GM12878 (cell line): ENCODE data around the gene HMG20B. TPM values are rescaled to one million over a fixed set of nuclear protein-coding genes. Genes with fewer than 3 reads are reported as not detected.

Source experiments
- ATAC-seq: fragments of 200-7000 bp; cut with Tn5 transposase; 3 replicates; pipeline ENCODE4 v1.9.1; 2020; ENCODE audit warnings: mild to moderate bottlenecking, moderate library complexity
- BruUV-seq: library from RNA; stranded (reverse); fragments of 400-500 nt; replicated peaks from 2 replicates; lab custom pipeline; 2021; lab: Mats Ljungman, UMichigan
- CTCF ChIA-PET: fragments of 300-600 bp; sonication (Branson Sonifier 250); formaldehyde crosslinking; extraction: SDS; loops from one replicate; lab custom pipeline; 2021; ENCODE audit warnings: inconsistent platforms; lab: Yijun Ruan, JAX
- POLR2A ChIA-PET: fragments of 350-600 bp; formaldehyde crosslinking; extraction: SDS; loops from one replicate; lab custom pipeline; 2021; ENCODE audit warnings: inconsistent platforms; lab: Charles Lee
- RAD21 ChIA-PET: fragments of 300-600 bp; sonication (Branson Sonifier 250); formaldehyde crosslinking; loops from one replicate; lab custom pipeline; 2023; ENCODE audit warnings: antibody characterized with exemption; ENCODE audit not compliant: unreplicated experiment; lab: Charles Lee
- SMC1A ChIA-PET: fragments of 300-600 bp; sonication (Branson Sonifier 250); formaldehyde crosslinking; loops from one replicate; lab custom pipeline; 2023; ENCODE audit not compliant: unreplicated experiment, uncharacterized antibody; lab: Charles Lee
- DNase-seq: peaks from one replicate; pipeline ENCODE4 v3.0.0-alpha.2; 2011; ENCODE audit warnings: low read depth, low spot score
- FAIRE-seq: peaks from 3 replicates; lab custom pipeline; 2011; peaks lifted over from hg19 to GRCh38; lab: Jason Lieb, UNC
- H2AFZ ChIP-seq: 2 replicates; pipeline ENCODE4 v1.6.0; 2011; ENCODE audit warnings: low read depth, low read length, control low read depth; ENCODE audit not compliant: control insufficient read depth
- H3K27ac ChIP-seq: 2 replicates; pipeline ENCODE4 v1.5.1; 2011; ENCODE audit warnings: control low read depth; ENCODE audit not compliant: control insufficient read depth, insufficient read depth
- H3K27me3 ChIP-seq, 2 experiments: replicated peaks in 1 of 2; 2 replicates each; pipeline versions ENCODE4 v1.6.0 to v1.6.1; 2011; ENCODE audit warnings: low read length in 1 of 2; ENCODE audit not compliant: control insufficient read depth in 2 of 2, insufficient read depth in 2 of 2
- H3K36me3 ChIP-seq, 2 experiments: 2 replicates each; pipeline ENCODE4 v1.5.1; 2011; ENCODE audit warnings: low read length in 1 of 2; ENCODE audit not compliant: control insufficient read depth in 2 of 2, insufficient read depth in 2 of 2
- H3K4me1 ChIP-seq: 2 replicates; pipeline ENCODE4 v1.6.1; 2011; ENCODE audit warnings: mild to moderate bottlenecking, low read length, moderate library complexity, mixed read lengths; ENCODE audit not compliant: control insufficient read depth, insufficient read depth
- H3K4me2 ChIP-seq: 2 replicates; pipeline ENCODE4 v1.6.0; 2011; ENCODE audit warnings: control low read depth; ENCODE audit not compliant: control insufficient read depth, insufficient read depth
- H3K4me3 ChIP-seq: fragments of 200-600 bp; sonication (generic); 2 replicates; pipeline ENCODE4 v1.5.1; 2016
- H3K79me2 ChIP-seq: 2 replicates; pipeline ENCODE4 v1.6.0; 2011; ENCODE audit warnings: low read length; ENCODE audit not compliant: control insufficient read depth, insufficient read depth
- H3K9ac ChIP-seq: 2 replicates; pipeline ENCODE4 v1.8.0; 2011; ENCODE audit warnings: low read length, control low read depth, mixed read lengths; ENCODE audit not compliant: control insufficient read depth, insufficient read depth
- H3K9me3 ChIP-seq: replicated peaks from 3 replicates; pipeline ENCODE4 v1.5.1; 2011; ENCODE audit warnings: mild to moderate bottlenecking, low read length; ENCODE audit not compliant: control insufficient read depth, insufficient read depth
- H4K20me1 ChIP-seq: 2 replicates; pipeline ENCODE4 v1.6.0; 2011; ENCODE audit not compliant: control insufficient read depth, insufficient read depth
- CHD2 ChIP-seq: IDR thresholded peaks from 2 replicates; pipeline ENCODE4 v1.6.1; 2011; ENCODE audit warnings: low read depth, low read length, improper control_type of control experiment, borderline replicate concordance
- HSF1 ChIP-seq: fragments of 150-350 bp; IDR thresholded peaks from 2 replicates; pipeline ENCODE4 v1.6.1; 2014; ENCODE audit warnings: mild to moderate bottlenecking, low read depth, low read length
- IRF3 ChIP-seq: fragments of 450-650 bp; IDR thresholded peaks from 2 replicates; pipeline ENCODE4 v1.6.1; 2014; ENCODE audit warnings: mild to moderate bottlenecking
- MEF2A ChIP-seq: IDR thresholded peaks from 2 replicates; pipeline ENCODE4 v1.6.1; 2011; ENCODE audit warnings: low read depth, mild to moderate bottlenecking, low read length, moderate library complexity; ENCODE audit not compliant: insufficient read depth
- MYB ChIP-seq: fragments of 150-350 bp; IDR thresholded peaks from 2 replicates; pipeline ENCODE4 v1.6.1; 2014; ENCODE audit warnings: mild to moderate bottlenecking, low read depth, low read length, borderline replicate concordance
- NFXL1 ChIP-seq: fragments of 450-650 bp; IDR thresholded peaks from 2 replicates; pipeline ENCODE4 v1.6.1; 2017; ENCODE audit warnings: antibody characterized with exemption, mild to moderate bottlenecking, borderline replicate concordance
- NKRF ChIP-seq: fragments of 450-650 bp; conservative IDR thresholded peaks from 2 replicates; pipeline ENCODE4 v1.6.1; 2017; ENCODE audit warnings: mild to moderate bottlenecking, moderate library complexity
- RELB ChIP-seq: fragments of 450-650 bp; IDR thresholded peaks from 2 replicates; pipeline ENCODE4 v1.6.1; 2017; ENCODE audit warnings: low read depth, mild to moderate bottlenecking, moderate library complexity
- TCF12 ChIP-seq: IDR thresholded peaks from 2 replicates; pipeline ENCODE4 v1.6.1; 2011; ENCODE audit warnings: low read depth, mild to moderate bottlenecking, low read length
- ZNF622 ChIP-seq: fragments of 450-650 bp; IDR thresholded peaks from 2 replicates; pipeline ENCODE4 v1.6.1; 2017; ENCODE audit warnings: mild to moderate bottlenecking, inconsistent platforms
- WGBS: methylation state at CpG from one replicate; pipeline ENCODE4 v1.1.6; 2016; ENCODE audit warnings: low lambda C conversion rate; ENCODE audit not compliant: insufficient replicate concordance, insufficient coverage; ENCODE audit errors: missing lambda C conversion rate; 5-methylcytosine and 5-hydroxymethylcytosine counted together
- in situ Hi-C: fragments of 300-500 bp; cut with MboI; formaldehyde crosslinking; loops from 9 replicates; pipeline ENCODE4 v1.14.3; 2018; ENCODE audit warnings: mixed read lengths
- intact Hi-C: fragments of 100-400 bp; cut with micrococcal nuclease; formaldehyde crosslinking; loops from one replicate; pipeline ENCODE4 v1.14.2; 2022; ENCODE audit not compliant: unreplicated experiment
- polyA plus RNA-seq, 11 experiments: library from polyadenylated mRNA; depleted of rRNA in 4 of 11; unstranded in 6 of 11; stranded (reverse) in 5 of 11; fragments of >200 nt; fragmentation: Nextera tagmentation in 4 of 11; fragmentation: Illumina TruSeq in 1 of 11; extraction: Ambion mirVana in 4 of 11; extraction: Trizol in 1 of 11; gene quantifications; 1 replicate in 1 of 11; 2 replicates in 10 of 11; pipeline versions ENCODE4 v1.2.1 to v1.2.3, GENCODE V29; 2011 to 2016; ENCODE audit warnings: inconsistent platforms in 2 of 11, missing spikeins in 2 of 11, low read depth in 1 of 11
- total RNA-seq, 4 experiments: library from RNA; depleted of rRNA in 3 of 4; stranded (reverse); fragments of >200 nt in 3 of 4; fragmentation: Illumina TruSeq in 1 of 4; extraction: Trizol in 1 of 4; gene quantifications; 2 replicates each; pipeline versions ENCODE4 v1.2.1 to v1.2.3, GENCODE V29; 2013 to 2021

Gene HMG20B
- total and polyA plus RNA-seq, 10 of the 15 experiments (the other 5 are each of a cell fraction or from before 2014, with no cell fraction given), result 0.37 to 92.7 (median 47.0) TPM

- TF ChIP-seq IRF3, result no peak
- TF ChIP-seq CHD2, result no peak
- TF ChIP-seq TCF12, result no peak
- no peak for TF ChIP-seq ZNF622
- no peak for TF ChIP-seq HSF1
- no peak for TF ChIP-seq MYB
Measured at GRCh38 chr19:3612901-3613741, 40.4 kb downstream of the HMG20B start (continued).

- Histone ChIP-seq H3K4me1 (no peaks in the 10 kb centered on the region), H3K27ac (no peak overlapping the region), H3K9ac (no peak overlapping the region), H3K4me2 (no peak overlapping the region), H4K20me1 (no peaks in the 10 kb centered on the region), H3K9me3 (no peaks in the 10 kb centered on the region), H2AFZ (no peak overlapping the region), H3K36me3 (peaks cover 0 to 11% of the 10 kb centered on the region in 2 experiments; a peak in 3 of 4 replicates), H3K27me3 (no peaks in the 10 kb centered on the region), H3K79me2 (no peaks in the 10 kb centered on the region), H3K4me3 (no peak overlapping the region)
- POLR2A ChIA-PET, result no interaction called here
- in situ Hi-C loops (no loop called here), intact Hi-C loops (no loop called here)
- ATAC-seq (no peak), FAIRE-seq (no peak), DNase-seq (no peak)
- 88% methylated on average over 35 of the region's 39 CpGs for WGBS
- CTCF ChIA-PET, result no interaction called here
- SMC1A ChIA-PET, result no interaction called here
- RAD21 ChIA-PET, result no interaction called here
- no TSS peak for BruUV-seq
- TF ChIP-seq RELB (no peak), NFXL1 (no peak), MEF2A (no peak), NKRF (no peak)
Measured at GRCh38 chr19:3613818-3614661, 41.3 kb downstream of the HMG20B start.
